Measurements from ENCODE around the gene TMOD2.

- TF ChIP-seq, protein P1, sequence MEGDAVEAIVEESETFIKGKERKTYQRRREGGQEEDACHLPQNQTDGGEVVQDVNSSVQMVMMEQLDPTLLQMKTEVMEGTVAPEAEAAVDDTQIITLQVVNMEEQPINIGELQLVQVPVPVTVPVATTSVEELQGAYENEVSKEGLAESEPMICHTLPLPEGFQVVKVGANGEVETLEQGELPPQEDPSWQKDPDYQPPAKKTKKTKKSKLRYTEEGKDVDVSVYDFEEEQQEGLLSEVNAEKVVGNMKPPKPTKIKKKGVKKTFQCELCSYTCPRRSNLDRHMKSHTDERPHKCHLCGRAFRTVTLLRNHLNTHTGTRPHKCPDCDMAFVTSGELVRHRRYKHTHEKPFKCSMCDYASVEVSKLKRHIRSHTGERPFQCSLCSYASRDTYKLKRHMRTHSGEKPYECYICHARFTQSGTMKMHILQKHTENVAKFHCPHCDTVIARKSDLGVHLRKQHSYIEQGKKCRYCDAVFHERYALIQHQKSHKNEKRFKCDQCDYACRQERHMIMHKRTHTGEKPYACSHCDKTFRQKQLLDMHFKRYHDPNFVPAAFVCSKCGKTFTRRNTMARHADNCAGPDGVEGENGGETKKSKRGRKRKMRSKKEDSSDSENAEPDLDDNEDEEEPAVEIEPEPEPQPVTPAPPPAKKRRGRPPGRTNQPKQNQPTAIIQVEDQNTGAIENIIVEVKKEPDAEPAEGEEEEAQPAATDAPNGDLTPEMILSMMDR (IDR thresholded peaks at IDR 0.05) = no peak
- TF ChIP-seq POLR2A (IDR thresholded peaks at IDR 0.05) = no peak
- TF ChIP-seq EP300 (IDR thresholded peaks at IDR 0.05; ENCODE audit: low read depth) = no peak
These were observed 29.2 kb downstream of the TMOD2 start for GRCh38 chr15:51780636-51781035.

Data from transverse colon (tissue), 3 donors.